NCI-H446 (cell line): ENCODE measurements around the gene ANTXR1.

ENCODE experiments used
- DNase-seq, 2 experiments: peaks; one replicate each; lab custom pipeline; 2025; lab: John Stamatoyannopoulos, UW

The ANTXR1 gene

GRCh38 chr2:69074918-69075317 is 61.9 kb downstream of the ANTXR1 start:
- no peak for DNase-seq

DNA sequence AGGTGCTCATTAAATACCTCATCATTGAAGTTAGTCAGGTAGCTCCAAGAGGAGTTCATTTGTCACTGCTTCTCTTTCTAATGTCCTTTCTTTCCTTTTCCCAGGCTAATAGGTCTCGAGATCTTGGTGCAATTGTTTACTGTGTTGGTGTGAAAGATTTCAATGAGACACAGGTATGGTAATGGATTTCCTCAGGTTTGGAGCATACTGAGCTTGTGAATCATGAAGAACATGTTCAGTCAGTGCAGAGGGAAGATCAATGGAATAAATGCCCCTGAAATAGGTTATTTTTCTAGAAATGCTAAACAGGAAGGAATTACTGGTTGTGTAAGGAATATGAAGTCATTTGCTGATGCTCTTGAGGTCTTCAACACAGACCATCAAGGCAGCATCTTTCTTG is 62.5 kb downstream of the ANTXR1 start:
- DNase-seq: no peak

- no peak for DNase-seq
Measured at GRCh38 chr2:69076601-69077000, 63.6 kb downstream of the ANTXR1 start.

DNA sequence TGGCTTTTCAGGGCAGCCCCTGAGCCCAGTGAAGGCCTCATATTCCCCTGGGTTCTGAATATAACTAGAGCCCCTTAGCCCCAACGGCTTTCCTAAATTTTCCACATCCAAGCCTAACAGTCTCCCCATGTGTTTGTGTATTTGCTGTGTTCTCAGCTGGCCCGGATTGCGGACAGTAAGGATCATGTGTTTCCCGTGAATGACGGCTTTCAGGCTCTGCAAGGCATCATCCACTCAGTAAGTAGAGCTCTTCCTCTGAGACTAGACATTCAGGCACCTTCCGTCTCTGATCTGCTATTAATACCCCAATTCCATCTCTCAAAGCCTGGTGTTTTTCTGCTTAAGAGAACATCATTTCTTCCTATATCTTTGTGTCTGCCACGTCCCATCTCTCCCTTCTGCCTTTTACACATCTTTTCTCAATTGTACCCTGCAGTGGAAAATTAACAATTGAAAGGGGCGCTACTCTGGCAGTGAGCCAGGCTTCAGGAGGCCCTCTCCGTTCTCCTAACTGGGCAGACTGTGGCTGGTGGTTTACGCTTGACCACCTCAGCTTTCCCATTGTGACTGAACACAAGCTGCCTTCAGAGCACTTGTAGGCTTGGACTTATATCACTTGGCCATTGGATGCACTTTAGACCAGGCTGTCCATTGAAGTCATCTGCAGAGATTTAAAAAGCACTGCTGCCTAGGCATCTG is 64.4 kb downstream of the ANTXR1 start:
- no peak for DNase-seq

- no peak for DNase-seq
Measured at GRCh38 chr2:69080071-69080470, 67.1 kb downstream of the ANTXR1 start.

DNA sequence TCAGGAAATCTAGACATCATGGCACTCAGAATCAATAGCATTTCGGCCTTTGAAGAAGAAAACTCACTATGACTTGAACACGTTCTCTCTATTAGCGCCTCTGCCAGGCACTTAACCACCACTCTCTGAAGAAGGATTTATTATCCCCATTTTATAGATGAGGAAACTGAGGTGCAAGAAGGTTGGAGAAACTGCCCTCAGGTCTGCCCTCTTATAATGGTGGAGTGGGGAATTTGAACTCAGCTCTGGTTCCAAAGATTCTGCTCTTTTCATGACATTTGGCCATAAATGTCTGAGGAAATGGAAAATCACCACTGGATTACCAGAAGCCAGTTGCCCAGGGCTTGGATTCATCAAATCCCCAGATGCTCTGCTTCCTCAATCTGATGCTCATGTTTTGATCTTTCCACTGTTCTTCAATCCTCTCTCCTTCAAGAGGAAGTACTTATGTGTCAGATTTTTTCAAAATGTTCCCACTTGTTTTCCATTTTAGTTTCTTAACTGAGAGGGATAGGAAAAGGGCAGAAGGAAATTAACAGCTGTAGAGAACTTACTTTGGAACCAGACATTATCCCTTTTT is 68.1 kb downstream of the ANTXR1 start:
- no peak for DNase-seq

GRCh38 chr2:69081757-69082156 is 68.8 kb downstream of the ANTXR1 start:
- no peak for DNase-seq

DNA sequence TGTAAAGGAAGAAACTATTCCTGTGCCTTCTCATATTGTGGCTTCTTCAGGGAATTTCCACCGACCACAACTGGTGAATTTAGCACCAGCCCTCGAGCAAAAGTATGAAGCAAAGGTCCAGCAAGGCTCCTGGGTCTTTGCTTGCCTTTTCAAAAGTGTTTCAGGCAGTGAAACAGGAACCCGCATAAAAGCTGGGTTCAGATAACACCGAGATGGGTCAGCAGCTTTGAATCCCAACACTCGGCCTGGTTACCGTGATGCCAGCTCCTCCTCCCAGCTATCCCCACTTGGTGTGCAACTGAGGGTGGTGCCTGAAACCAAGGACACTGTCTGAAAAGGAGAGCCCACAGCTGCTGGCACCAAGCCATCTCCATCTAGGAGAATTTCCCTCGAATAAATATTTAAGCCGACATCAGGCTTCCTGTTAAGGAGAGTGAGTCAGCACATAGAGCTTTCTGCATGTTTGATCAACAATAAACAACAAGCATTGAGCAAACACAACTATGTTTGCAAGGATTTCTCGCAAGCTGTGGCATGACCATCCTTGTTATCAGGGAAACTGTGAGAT is 69.5 kb downstream of the ANTXR1 start:
- DNase-seq: no peak

DNA sequence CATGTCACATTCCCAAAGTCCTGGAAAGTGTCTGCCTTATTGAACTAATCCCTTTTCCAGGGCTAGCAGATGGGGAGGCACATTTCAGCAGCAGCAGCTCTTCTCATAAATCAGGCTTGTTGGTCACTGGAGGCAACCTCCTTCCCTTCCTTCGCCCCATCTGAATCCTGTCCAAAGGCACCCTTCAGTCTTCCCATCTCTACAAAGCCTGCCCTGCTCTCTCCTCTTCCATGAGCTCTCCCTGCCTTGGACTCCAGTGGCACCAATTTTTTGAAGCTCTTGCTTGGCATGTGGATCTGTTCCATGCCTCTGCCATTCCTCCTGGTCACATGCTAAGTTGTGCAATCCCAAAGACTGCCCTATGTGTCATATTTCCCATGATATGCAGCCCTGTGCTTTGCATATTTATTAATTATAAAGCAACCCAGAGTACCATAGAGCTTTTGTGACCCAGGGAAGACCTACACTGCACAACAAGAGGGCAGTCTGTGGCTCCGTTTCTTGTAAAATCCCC is 70.3 kb downstream of the ANTXR1 start:
- DNase-seq: no peak

DNA sequence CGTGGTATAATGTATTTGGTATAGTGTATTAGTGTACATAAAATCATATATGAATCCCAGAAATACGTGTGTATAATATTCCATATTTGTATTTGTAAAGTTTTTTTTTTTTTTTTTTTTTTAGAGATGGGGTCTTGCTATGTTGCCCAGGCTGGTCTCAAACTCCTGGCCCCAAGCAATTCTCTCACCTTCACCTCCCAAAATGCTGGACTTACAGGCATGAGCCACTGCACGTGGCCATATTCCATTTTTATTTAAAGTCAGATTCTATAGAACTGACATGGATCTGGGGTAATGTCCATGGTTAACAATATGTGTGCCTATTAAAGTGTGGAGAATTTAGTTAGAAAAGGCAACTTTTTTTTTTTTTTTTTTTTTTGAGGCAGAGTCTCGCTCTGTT is 71.5 kb downstream of the ANTXR1 start:
- DNase-seq: no peak

DNA sequence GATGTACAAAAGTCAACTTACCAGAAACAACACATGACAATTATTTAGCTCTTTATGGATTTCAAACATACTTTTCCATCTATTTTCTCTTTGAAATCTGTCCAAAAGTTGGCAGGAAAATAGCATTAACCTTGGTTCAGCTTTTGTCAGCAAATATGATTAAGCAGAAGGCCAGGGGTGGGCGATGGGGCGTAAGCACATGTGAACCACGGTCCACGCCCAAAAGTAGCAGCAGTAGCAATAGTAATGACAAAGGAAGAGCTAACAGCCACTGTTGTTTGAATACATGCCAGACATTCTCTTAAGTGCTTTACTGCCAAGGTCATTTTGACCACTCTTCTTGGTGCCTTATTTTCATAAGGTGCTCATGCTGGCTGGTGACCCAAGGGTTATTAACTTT is 73.5 kb downstream of the ANTXR1 start:
- DNase-seq: peak in 1 of 2 experiments; percentile 50

DNA sequence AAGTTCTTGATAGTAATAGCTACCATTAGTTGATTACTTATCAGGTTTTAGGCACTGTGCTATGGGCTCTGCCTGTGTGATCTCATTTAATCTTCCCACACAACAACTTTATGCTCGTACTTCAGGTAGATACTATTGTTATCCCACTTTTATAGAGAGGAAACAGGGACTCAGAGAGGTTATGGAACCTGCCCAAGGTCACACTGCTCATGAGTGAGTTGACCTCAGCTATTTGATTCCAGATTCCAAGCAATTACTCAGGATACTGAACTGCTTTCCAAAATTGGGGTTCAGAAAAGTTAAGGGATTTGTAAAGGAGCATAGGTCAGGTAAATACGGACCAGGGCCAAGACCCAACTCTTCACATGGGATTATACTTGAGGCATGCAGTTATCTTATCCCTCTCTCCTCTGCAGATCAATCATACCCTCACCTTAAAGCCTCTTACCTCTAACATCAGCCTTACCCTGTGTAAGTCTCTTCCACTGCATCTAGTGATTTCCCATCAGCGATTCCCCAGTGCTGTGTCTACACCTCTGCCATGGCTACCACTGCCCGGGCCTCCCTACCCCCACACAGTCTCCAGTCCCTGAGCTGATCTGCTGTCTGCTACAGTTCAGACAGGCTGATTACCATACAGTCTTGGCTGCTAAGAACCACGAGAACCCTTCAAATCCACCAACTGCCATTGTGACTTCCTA is 74.4 kb downstream of the ANTXR1 start:
- no peak for DNase-seq

GRCh38 chr2:69087912-69088240 is 74.9 kb downstream of the ANTXR1 start:
- DNase-seq: no peak

DNA sequence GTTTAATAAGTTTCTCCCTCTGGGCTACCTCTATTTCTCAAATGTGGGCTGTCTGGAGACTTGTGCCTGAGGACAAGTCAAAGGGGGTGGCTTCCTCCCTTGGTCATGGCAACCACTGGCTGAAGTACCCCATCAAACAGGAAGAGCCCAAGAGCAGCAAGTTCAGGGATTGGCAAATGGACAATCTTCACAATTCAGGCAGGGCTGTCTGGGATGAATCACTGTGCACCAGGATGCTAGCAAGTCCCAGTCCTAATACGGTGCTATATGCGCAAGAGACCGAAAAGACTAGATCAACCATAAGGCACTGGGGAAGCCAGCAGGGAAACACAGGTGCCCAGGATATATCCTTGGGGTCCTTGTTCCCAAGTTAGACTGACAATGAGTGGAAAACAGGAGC is 75.5 kb downstream of the ANTXR1 start:
- no peak for DNase-seq

- DNase-seq: no peak
Measured at GRCh38 chr2:69089266-69089665, 76.3 kb downstream of the ANTXR1 start.

DNA sequence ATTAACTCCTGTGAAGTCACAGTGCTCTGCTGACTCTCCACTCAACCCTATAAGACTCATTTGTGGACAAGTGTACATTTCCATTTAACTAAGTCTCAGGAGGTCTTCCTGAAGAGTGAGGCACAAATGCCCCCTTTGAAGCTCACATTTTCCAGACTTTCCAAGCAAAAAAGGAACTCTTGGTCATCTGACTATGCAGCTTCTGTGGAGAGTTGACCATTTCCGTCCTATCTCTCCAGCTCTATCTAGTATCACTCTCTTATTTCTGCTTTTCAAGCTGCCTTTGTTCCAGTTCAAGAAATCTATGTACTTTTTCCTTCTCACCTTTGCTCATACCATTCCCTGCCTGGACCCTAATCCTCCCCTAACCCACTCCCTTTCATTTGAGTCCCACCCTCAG is 77.0 kb downstream of the ANTXR1 start:
- DNase-seq: no peak

- no peak for DNase-seq
Measured at GRCh38 chr2:69090820-69091219, 77.8 kb downstream of the ANTXR1 start.

- no peak for DNase-seq
Measured at GRCh38 chr2:69092857-69093256, 79.9 kb downstream of the ANTXR1 start.

DNA sequence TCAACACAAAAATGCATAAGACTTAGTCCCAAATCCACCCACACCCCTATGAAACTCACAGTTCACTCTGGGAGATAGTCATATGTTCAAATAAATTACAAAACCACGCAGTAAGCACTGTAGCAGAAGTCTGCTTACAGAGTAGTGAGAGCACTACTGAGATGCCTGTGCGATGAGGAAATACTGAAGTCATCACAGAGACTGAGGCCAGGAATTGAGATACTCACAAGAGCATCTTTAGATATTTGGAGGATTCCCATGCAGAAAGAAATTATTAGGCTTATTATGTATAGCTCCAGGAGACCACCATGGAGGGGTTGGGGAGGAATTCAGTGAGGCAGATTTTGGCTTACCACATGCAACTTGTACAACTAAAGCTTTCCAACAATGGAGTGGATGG is 82.3 kb downstream of the ANTXR1 start:
- DNase-seq: no peak

- DNase-seq: no peak
Measured at GRCh38 chr2:69096326-69097095, 83.5 kb downstream of the ANTXR1 start.

DNA sequence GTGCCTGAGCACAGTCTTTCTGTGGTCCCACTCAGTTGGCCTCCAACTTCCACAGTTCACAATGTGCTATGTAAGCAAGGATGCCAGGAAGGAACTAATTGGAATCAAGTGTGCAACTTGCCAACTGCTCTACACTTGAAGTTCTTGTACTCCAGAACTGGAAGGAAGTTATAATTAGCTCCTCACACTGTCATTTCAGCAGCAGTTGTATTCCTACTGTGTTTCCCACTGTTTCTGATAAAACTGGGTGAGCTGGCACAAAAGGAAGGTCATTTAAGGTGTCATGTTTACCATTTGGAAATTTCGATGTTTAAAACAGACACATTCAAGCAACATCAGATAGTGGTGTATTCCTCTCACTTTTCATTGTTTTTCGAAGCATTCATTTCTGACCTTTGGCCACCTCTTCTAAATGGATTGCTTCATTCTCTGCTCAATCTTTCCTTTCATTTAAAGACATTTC is 84.2 kb downstream of the ANTXR1 start:
- no peak for DNase-seq
